HL-60 (cell line): ENCODE data around the gene NKX2-4.

Experiments used
- CTCF ChIP-seq: IDR thresholded peaks from one replicate; pipeline ENCODE4 v1.5.1; 2011; ENCODE audit warnings: low read length, control low read depth, inconsistent platforms; ENCODE audit not compliant: insufficient read depth
- POLR2AphosphoS5 ChIP-seq: IDR thresholded peaks from 2 replicates; pipeline ENCODE4 v1.6.1; 2012; ENCODE audit warnings: low read depth

GRCh38 chr20:21384308-21384892 lies 12.9 kb downstream of the NKX2-4 start:
- TF ChIP-seq POLR2AphosphoS5 (no peak), CTCF (no peak)
